ENCODE measurements around the gene PLEKHB2.

Gene PLEKHB2, protein sequence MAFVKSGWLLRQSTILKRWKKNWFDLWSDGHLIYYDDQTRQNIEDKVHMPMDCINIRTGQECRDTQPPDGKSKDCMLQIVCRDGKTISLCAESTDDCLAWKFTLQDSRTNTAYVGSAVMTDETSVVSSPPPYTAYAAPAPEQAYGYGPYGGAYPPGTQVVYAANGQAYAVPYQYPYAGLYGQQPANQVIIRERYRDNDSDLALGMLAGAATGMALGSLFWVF

DNA sequence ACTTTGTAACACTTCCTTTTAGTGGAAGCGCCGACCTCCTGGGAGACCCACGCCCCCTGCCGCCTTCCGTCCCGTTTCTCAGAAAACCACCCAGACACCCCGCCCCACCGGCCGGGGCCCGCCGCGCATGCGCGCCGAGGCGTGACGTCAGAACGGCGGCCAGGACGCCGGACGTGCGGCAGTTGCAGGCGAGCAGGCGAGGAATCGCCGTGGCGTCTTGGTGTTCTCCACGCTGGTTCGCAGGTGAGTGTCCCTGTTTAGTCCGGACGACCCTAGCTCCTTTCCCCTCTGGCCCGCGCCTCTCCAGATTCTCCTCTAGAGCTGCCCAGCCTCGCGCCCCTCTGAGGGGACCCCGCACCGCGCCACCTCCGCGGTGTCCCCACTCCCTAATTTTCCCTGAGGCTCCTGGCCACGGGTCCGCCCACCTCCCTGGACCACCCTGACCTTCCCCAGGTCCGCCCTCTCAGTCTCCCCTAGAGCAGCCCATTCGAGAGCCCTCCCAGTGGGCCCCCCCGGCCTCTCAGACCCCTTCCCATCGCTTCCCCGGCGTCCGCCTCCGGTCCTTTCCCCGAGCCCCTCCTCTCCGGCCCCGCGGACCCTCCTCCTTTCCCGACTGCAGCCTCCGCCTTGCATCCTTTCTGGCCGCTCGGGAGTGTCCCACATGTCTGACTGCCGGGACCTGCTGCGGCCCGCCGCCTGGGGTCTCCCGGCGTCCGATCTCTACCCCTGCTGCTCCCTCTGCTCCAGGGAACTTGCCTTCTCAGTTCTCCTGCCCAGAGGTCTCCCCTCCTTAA lies at the start of gene PLEKHB2:
Gene PLEKHB2, plus strand, starts transcription at position 181 of the 794 bp plus-strand sequence. CDS start 15,606 bp downstream, outside the sequence.
- TF ChIP-seq, protein P1, sequence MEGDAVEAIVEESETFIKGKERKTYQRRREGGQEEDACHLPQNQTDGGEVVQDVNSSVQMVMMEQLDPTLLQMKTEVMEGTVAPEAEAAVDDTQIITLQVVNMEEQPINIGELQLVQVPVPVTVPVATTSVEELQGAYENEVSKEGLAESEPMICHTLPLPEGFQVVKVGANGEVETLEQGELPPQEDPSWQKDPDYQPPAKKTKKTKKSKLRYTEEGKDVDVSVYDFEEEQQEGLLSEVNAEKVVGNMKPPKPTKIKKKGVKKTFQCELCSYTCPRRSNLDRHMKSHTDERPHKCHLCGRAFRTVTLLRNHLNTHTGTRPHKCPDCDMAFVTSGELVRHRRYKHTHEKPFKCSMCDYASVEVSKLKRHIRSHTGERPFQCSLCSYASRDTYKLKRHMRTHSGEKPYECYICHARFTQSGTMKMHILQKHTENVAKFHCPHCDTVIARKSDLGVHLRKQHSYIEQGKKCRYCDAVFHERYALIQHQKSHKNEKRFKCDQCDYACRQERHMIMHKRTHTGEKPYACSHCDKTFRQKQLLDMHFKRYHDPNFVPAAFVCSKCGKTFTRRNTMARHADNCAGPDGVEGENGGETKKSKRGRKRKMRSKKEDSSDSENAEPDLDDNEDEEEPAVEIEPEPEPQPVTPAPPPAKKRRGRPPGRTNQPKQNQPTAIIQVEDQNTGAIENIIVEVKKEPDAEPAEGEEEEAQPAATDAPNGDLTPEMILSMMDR (IDR thresholded peaks at IDR 0.05) = no peak
- Histone ChIP-seq H3K27ac (peak within 1 kb of the TSS; percentile 89 to 98), H3K4me3 (peak within 1 kb of the TSS; percentile 97)
- peak; percentile 95 for DNase-seq (ENCODE audit: low spot score)

DNA sequence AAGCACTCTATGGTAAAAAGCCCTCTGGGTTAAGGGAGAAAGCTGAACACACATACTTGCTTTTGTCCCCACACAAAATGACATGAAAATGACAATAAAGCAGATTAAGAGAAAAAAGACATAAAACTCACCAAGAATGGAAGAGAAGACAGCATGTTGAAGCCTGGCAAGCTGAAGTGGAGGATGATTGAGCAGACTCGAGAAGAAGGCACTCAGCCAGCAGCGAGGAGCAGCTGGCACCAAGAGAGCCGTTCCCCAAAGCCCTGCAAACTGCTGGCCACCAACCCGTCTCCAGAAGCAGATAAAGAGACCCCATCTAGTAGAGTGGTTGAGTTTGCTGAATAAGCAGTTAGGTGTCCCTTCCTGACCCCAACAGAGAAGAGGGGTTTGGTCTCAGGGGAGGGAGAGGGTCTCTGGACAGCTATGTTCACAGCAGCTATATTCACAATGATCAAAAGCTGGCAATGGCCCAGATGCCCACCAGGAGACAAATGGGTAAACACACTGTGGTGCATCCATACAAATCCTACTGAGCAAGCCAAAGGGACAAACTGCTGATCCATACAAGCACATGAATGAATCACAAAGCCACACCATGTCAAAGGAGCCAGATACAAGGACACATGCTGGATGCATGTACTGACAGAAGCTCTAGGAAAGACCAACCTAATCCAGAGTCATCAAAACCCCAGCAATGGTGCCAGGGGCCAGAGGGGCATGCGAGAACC lies 48.8 kb upstream of the PLEKHB2 start:
- DNase-seq (ENCODE audit: low spot score) = no peak
- Histone ChIP-seq H3K4me3 (no peak overlapping the region), H3K27ac (no peak overlapping the region)
- TF ChIP-seq, protein P1 (IDR thresholded peaks at IDR 0.05) = no peak

DNA sequence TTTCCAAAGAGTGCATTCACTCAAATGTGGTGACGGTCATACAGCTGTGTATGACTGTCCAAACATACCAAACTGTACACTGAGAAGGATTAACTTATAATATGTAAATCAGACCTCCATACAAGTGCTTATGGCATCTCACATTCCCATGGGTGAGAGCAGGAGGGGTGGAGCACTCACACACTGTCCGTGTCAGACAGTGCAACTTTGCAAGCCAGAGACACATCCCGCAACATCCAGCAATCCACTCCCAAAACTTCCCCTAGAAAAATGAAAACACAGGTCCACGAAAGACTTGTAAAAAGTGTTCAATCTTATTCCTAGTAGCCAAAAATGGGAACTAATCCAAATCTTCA lies 48.2 kb upstream of the PLEKHB2 start:
- Histone ChIP-seq H3K4me3 (no peak overlapping the region), H3K27ac (no peak overlapping the region)
- no peak for DNase-seq (ENCODE audit: low spot score)
- TF ChIP-seq, protein P1 (IDR thresholded peaks at IDR 0.05) = no peak

DNA sequence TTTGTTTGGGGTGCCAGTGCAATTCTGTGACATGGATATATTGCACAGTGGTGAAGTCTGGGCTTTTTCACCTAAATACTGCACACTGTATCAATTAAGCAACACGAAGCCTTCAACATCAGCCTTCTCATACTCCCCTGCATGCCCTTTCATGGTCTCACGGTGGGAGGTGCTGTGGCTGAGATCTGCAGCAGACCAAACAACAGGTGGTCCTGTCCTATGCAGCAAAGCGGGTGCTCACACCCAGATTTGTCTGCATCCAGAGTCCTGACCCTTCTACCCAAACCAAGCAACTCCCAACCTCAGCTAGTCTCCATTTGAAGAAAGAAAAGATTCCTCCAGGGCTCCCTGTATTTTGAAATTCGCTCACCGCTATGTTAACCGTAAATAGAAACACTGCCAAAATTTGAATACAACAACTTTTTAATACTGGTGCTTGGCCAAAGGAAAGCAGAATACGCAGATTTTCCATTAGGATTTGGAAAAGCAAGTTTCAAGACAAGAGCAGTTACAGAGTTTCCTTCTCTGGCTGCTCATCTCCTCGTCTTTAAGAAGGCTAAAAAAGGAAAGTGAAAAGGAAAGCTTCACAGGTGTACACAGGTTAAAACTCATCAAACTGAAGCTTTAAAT lies 46.8 kb upstream of the PLEKHB2 start:
- DNase-seq (ENCODE audit: low spot score) = no peak
- TF ChIP-seq, protein P1 (IDR thresholded peaks at IDR 0.05) = no peak
- Histone ChIP-seq H3K4me3 (no peak overlapping the region), H3K27ac (no peak overlapping the region)

DNA sequence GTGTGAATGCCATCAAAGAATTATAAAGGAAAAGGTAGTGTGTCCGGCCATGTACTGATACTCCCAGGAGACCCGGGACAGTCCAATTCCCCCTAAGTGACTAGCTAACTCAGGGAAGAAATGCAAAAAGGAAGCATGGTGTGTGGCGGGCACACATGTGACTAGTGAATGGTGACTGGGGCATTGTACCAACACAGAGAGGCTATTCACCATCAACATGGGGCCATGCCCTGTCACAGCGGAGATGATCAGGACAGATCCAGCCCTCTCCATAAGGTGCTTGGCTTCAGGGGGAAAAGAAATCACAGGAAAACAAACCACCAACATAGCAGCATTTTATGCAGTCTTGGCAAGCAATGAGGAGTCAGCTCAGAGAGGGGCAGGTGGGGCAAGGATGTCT lies 46.2 kb upstream of the PLEKHB2 start:
- Histone ChIP-seq H3K27ac (no peak overlapping the region), H3K4me3 (no peak overlapping the region)
- no peak for DNase-seq (ENCODE audit: low spot score)
- TF ChIP-seq, protein P1 (IDR thresholded peaks at IDR 0.05) = no peak

DNA sequence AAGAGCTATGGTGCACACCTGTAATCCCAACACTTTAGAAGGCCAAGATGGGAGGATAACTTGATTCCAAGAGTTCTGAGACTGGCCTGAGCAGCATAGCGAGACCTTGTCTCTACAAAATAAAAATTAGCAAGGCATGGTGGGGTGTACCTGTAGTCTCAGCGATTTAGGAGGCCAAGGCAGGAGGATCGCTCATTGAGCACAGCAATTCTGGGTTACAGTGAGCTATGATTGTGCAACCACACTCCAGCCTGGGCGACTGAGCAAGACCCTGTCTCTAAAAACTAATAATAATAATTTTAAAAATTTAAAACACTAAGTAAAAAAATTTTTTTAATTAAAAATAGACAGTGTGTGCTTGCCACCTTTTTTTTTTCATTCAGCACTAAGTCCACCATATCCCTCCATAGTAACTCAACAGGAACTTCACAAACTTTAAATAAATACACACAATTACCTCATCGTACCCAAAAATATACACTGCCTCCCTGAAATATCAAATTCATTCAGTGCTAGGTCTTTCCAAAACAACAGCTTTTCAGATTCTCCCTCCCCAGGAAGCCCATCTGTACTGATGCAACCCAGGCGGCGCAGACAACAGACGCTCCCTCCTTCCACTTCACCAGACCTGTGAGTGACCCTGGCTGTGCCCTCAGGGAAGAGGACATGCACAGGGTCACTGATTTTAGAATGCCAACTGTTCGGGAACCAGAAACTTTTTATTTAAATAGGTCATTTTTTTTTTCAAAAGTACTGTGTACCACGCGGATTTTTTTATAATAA lies 41.4 kb upstream of the PLEKHB2 start:
- Histone ChIP-seq H3K27ac (no peak overlapping the region), H3K4me3 (no peak overlapping the region)
- TF ChIP-seq, protein P1 (IDR thresholded peaks at IDR 0.05) = no peak
- DNase-seq (ENCODE audit: low spot score) = no peak

Measured in coronary artery (tissue), 2 donors.